Activated naive CD4-positive, alpha-beta T cell treated with anti-CD3 and anti-CD28 coated beads, Interleukin-2, amount 50 U/mL, for 16 hours (primary cell): ENCODE measurements around the gene HPS5.
"Not testable (repeated sequence)": the region's sequence is repeated elsewhere in the genome, so short reads cannot be mapped to it uniquely, and the experiment has no call there.

Experiments used
- DNase-seq: peaks from one replicate; pipeline ENCODE4 v3.0.0-alpha.2; 2020

The HPS5 gene

GRCh38 chr11:18321969-18322711 is at the start of gene HPS5, which contains the start of gene GTF2H1:
TSS of gene HPS5 (minus strand) at chr11:18322140. CDS start at chr11:18317858, 4,282 bp downstream.
TSS of gene GTF2H1 (plus strand) at chr11:18322567. CDS start at chr11:18333075, 10,508 bp downstream.
- peak; percentile 94 for DNase-seq

DNA sequence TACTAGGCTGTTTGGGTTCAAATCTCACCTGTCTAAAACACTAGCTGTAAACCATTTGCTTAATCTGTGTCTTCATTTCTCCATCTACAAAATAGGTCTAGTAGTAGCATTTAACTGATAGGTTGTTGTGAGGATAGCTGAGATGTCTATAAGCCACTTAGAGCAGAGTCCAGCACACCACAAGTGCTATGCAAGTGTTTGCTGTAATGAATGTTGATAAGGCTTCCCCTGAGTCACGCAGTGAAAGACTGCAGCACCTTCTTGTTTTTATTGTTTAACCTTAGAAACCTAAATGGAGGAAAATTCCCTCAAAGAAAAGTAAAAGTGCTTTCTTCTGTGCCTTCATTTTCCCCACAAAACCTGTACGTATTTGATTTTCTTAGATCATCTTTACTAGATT is 49.3 kb upstream of the HPS5 start:
- no peak for DNase-seq

GRCh38 chr11:18369398-18369797 is 47.5 kb upstream of the HPS5 start:
- DNase-seq, result no peak

DNA sequence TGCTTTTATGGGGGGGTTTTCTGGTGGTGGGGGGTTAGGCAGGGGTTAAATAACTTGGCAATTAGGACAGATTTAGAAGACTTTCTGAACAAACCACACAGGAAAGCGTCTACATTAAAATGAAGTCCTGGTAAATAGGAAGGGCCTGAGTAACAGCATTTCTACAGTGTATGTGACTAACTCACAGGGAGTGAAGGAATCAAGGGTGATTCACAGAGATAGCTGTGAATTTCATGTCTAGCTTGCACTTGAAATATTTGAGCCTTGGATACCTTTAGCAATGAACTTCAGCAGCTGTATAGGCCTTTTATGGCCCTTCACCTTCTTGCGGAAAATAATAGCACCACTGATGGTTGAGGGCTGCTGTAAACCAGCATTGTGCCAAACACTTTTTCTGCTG is 46.3 kb upstream of the HPS5 start:
- no peak for DNase-seq

DNA sequence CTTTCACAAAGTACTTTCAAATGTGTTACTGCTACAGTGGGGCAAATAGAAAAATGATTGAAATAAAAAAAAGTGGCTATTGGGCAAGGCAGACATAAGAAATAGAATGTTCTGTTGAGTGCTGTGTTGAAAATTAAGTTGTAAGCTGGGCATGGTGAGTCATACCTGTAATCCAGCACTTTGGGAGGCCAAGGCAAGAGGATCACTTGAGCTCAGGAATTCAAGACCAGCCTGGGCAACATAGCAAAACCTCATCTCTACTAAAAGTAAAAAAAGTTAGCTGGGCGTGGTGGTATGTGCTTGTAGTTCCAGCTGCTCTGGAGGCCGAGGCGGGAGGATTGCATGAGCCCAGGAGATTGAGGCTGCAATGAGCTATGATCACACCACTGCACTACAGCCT is 45.5 kb upstream of the HPS5 start:
- DNase-seq, result no peak

DNA sequence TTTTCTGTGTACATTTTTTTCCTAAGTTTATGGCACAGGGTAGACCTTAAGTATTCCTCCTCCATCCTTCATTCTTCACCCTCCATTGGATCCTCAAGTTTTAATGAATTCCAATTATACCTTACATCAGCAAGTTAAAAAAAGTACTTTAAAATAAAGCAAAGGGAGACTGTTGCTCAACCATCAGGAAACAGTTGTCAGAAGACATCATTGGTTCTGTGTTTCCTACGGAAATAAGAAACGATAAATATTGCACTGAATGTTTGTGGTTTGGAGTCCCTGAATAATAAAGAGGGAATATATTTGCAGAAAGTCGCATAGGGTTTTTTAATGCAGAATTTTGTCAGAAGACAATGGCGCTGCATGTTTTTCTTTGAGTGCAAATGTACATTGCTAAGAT is 44.3 kb upstream of the HPS5 start:
- DNase-seq, result no peak

GRCh38 chr11:18365741-18366140 is 43.8 kb upstream of the HPS5 start:
- no peak for DNase-seq

GRCh38 chr11:18364495-18365073 is 42.6 kb upstream of the HPS5 start:
- DNase-seq, result no peak

DNA sequence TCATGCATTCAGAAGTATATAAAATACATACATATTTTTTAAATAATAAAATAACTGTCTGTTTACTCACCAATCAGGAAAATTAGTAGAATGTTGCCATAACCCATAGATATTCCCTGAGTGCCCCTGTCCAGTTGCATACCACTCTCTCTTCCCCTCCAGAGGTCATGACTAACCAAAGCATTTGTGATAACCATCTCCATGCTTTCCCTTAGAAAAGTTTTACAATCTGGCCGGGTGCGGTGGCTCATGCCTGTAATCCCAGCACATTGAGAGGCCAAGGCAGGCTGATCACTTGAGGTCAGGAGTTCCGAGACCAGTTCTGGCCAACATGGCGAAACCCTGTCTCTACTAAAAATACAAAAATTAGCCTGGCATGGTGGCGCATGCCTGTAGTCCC is 39.2 kb upstream of the HPS5 start:
- no peak for DNase-seq

- no peak for DNase-seq
Measured at GRCh38 chr11:18358646-18359045, 36.7 kb upstream of the HPS5 start.

DNA sequence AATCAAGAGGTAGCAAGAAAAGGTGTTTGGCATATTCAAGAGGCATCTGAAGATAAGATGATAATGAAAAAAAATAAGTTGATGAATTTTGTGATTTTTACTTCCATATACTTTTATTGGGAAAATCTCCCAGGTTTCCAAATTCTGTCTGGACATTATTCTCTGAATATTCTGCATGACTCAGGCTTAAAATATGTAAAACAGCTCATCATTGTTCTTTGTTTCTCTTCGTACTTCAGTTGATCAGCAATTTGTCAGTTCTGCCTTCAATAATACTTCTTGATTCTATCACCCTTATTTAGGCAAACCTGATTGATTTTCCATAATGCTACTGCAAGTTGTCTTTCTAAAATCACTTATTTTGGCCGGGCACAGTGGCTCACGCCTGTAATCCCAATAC is 30.6 kb upstream of the HPS5 start:
- no peak for DNase-seq

DNA sequence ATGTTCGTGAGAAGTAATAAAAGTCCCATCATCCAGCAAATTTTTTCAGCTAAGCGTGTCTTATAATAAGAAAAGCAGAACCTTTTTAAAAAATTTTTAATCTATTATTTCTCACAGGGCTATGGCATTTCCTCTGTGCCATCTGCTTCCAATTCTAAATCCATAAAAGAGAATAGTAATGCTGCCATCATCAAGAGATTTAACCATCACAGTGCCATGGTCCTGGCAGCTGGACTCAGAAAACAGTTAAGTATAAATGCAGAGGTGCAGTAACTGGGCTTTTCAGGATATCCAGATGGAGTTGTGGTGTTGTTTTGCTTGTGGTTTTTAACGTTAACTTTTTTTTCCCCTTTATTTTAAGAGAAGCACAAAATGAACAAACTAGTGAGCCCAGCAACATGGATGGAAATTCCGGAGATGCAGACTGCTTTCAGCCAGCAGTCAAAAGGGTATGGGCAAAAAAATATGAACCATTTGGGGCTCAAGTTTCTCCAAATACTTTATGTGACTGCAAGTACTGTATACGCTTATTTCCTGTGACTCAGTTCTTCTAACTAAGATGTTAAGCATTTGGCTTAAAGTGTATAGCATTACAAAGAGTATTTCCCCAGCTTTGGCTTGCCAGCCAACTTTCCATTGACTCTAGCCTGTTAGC is 25.7 kb upstream of the HPS5 start:
- DNase-seq, result no peak

- DNase-seq, result no peak
Measured at GRCh38 chr11:18332891-18333290, 11.0 kb upstream of the HPS5 start.

GRCh38 chr11:18332302-18332701 is 10.4 kb upstream of the HPS5 start:
- DNase-seq, result no peak

GRCh38 chr11:18330921-18331320 is 9.0 kb upstream of the HPS5 start:
- DNase-seq, result no peak

DNA sequence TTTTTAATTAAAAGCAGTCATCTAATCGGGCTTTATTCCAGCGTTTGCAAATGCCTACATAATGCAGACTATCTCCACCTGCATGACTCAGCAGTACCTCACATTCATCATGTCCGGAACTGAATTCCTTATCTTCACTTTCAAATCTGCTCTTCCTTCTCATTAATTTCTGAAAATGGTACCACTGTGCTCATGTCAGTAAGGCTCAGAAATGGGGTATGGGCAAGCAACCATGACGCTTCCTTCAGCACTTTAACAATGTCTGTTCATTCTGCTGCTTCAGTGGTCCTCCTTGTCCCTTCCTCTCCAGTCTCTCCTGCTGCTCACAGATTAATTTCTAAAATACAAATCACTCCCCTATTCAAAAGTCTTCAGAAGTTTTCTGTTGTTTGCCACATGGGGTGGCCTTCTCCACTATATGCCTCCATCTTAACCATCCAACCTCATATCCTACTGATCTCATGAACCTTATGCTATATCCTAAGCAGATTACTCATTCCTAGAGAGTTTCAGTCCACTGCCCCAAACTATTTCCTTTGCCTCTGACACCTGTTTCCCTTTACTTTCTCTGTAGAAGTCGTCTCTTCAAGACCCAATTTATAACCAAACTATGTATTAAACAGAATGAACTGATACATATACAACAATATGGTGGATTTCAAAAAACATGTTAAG is 7.4 kb upstream of the HPS5 start:
- DNase-seq, result no peak

GRCh38 chr11:18324381-18324780 is 2.4 kb upstream of the HPS5 start:
- no peak for DNase-seq

DNA sequence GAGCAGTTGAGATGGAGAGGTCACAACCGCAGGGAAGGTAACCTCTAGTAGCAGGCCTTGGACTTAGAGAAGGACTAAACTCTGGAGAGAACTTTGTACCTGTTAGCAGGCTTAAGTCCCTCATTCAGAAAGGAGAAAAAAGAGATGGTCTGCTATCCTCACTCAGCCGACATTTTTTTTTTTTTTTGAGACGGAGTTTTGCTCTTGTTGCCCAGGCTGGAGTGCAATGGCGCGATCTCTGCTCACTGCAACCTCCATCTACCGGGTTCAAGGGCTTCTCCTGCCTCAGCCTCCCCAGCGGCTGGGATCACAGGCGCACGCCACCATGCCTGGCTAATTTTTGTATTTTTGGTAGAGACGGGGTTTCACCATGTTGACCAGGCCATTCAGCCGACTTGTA is 1.9 kb upstream of the HPS5 start:
- not testable (repeated sequence) for DNase-seq

GRCh38 chr11:18322818-18323570 is 1.1 kb upstream of the HPS5 start:
- no peak for DNase-seq

DNA sequence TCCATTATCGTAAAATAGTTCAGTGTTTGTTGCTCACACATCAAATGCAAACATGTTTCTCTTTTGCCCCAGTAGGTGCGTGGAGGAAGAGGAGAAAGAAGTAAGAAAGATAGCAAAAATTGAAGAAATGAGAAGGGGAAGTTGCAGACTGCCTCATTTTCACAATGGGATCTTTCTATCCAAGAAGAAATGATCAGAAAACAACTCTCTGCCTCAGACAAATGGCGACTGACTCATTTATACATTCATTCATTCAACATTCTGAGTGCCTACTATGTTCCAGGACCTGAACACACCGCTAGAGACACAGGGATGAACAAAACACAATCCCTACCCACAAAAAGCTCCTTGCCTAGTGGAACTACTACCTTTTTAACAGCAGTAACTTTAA is 367 bp downstream of the HPS5 start:
- DNase-seq, result no peak

GRCh38 chr11:18320617-18321016 is 1.3 kb downstream of the HPS5 start:
- DNase-seq, result no peak

- DNase-seq, result no peak
Measured at GRCh38 chr11:18319914-18320313, 2.0 kb downstream of the HPS5 start.

- DNase-seq, result no peak
Measured at GRCh38 chr11:18317551-18317950, 4.4 kb downstream of the HPS5 start.
